Measurements from ENCODE around the gene CTXN1. TPM values are rescaled to one million over a fixed set of nuclear protein-coding genes. Genes with fewer than 3 reads are reported as not detected.
"Not testable (repeated sequence)": the region's sequence is repeated elsewhere in the genome, so short reads cannot be mapped to it uniquely, and the experiment has no call there.

Gene CTXN1
- total and polyA plus RNA-seq, 12 donors, result 1.3 to 17.9 (median 10.6) TPM; not detected in 1

DNA sequence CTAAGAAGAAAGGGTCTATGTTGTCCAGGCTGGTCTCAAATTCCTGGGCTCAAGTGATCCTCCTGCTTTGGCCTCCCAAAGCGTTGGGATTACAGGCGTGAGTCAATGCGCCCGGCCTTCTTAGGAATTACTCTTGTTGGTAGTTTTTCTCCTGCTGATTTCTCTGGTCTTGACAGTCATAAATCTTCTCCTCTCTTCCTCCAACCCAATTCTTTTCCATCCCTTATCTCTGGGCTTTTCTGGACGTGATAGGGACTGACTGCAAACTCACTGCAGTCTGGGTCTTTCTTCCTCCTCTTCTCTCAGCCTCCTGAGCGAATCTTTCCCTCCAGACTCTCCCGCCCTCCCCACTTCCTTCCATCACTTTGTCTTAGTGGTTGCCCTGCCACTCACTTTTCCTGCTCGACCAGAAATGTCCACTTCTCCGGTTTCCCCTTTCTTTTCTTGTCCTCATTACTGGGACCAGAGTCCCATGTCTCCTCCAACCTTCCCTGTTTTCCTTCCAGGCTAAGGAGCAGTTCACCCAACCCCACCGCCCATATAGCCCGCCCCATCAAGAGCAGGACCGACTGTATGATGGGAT lies 39.4 kb upstream of the CTXN1 start:
- intact Hi-C loops (cut with DNase I), result no loop called here
- WGBS, 4 donors, result 88 to 91% (median 90%) methylated on average over 12 of the region's 12 CpGs
- no peak for DNase-seq

DNA sequence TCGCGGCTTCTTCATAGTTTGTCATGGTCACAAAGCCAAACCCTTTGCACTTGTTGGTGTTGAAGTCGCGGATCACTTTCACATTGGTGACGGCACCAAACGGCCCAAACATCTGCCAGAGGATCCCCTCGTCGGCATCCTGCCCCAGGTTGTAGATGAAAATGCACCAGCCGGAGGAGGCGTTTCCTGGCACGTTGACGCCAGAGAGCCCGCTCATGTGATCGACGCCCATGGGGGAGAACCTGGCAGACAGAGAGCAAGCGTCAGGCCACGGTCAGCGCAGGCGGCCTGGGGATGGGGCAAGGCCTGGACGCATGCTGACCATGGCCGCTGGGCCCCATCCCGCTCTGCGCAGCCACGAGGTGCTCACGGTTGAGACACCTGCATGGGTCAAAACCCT lies 37.6 kb upstream of the CTXN1 start:
- no peaks in the 10 kb centered on the region for H3K27me3 ChIP-seq
- DNase-seq, result no peak
- no peaks in the 10 kb centered on the region for H3K4me1 ChIP-seq (replicated peaks in 1 of 2)
- no peaks in the 10 kb centered on the region for H3K9me3 ChIP-seq (replicated peaks in 1 of 3)
- WGBS, 4 donors, result 90 to 95% (median 94%) methylated on average over 16 to 25 of the region's 25 CpGs
- H3K36me3 ChIP-seq (replicated peaks in 1 of 2), result peaks cover 0 to 74% of the 10 kb centered on the region in 2 donors
- TF ChIP-seq, protein P1, sequence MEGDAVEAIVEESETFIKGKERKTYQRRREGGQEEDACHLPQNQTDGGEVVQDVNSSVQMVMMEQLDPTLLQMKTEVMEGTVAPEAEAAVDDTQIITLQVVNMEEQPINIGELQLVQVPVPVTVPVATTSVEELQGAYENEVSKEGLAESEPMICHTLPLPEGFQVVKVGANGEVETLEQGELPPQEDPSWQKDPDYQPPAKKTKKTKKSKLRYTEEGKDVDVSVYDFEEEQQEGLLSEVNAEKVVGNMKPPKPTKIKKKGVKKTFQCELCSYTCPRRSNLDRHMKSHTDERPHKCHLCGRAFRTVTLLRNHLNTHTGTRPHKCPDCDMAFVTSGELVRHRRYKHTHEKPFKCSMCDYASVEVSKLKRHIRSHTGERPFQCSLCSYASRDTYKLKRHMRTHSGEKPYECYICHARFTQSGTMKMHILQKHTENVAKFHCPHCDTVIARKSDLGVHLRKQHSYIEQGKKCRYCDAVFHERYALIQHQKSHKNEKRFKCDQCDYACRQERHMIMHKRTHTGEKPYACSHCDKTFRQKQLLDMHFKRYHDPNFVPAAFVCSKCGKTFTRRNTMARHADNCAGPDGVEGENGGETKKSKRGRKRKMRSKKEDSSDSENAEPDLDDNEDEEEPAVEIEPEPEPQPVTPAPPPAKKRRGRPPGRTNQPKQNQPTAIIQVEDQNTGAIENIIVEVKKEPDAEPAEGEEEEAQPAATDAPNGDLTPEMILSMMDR (IDR thresholded peaks at IDR 0.05), result no peak
- no peak for TF ChIP-seq POLR2A (IDR thresholded peaks at IDR 0.05)
- intact Hi-C loops (cut with DNase I), result no loop called here
- no peak overlapping the region for H3K27ac ChIP-seq
- no peak overlapping the region for H3K4me3 ChIP-seq

More for the DNA sequence above, 39.4 kb upstream of the CTXN1 start:
- H3K27me3 ChIP-seq, result no peaks in the 10 kb centered on the region
- no peak overlapping the region for H3K27ac ChIP-seq
- no peaks in the 10 kb centered on the region for H3K4me1 ChIP-seq (replicated peaks in 1 of 2)
- TF ChIP-seq POLR2A (IDR thresholded peaks at IDR 0.05), result no peak
- TF ChIP-seq, protein P1 (IDR thresholded peaks at IDR 0.05), result no peak
- peaks cover 0 to 82% of the 10 kb centered on the region in 2 donors for H3K36me3 ChIP-seq (replicated peaks in 1 of 2)
- H3K4me3 ChIP-seq, result no peak overlapping the region
- H3K9me3 ChIP-seq (replicated peaks in 1 of 3), result no peaks in the 10 kb centered on the region

DNA sequence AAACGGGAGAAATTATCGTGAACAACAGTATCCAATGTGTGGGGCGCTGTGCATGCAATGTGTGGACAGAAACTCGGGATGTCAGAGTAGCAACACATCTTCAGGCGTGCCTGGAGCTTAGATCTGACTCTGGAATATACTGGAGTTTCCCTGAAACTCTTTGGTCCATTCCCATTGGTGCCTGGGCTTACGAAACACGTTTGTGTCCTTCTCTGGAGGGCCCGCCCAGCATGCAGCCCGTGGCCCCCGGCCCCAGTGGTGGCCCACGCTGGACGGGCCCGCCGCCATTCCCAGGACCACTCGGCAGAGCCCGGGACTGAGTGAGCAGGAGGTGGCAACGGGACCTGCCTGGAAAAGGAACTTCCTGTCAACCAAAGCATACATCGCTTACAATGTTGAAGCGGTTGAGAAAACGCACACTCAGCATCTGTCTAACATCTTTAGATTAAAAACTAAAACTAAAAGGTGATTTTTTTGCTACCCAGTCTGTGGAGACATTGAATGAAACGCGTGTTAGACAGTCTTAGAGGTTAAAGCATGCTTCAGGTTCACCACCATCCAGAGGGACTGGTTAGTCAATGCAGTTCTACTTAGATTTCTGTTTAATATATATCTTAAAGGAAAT lies 36.8 kb upstream of the CTXN1 start:
- intact Hi-C loops (cut with DNase I), result no loop called here
- no peak for DNase-seq
- Histone ChIP-seq H3K27ac (no peak overlapping the region), H3K27me3 (no peaks in the 10 kb centered on the region), H3K4me3 (no peak overlapping the region), H3K36me3 (replicated peaks in 1 of 2) (peaks cover 0 to 68% of the 10 kb centered on the region in 2 donors), H3K9me3 (replicated peaks in 1 of 3) (no peaks in the 10 kb centered on the region), H3K4me1 (replicated peaks in 1 of 2) (no peaks in the 10 kb centered on the region)
- WGBS, 4 donors, result 91 to 92% (median 92%) methylated on average over 20 to 22 of the region's 22 CpGs
- no peak for TF ChIP-seq POLR2A (IDR thresholded peaks at IDR 0.05)
- TF ChIP-seq, protein P1 (IDR thresholded peaks at IDR 0.05), result no peak

DNA sequence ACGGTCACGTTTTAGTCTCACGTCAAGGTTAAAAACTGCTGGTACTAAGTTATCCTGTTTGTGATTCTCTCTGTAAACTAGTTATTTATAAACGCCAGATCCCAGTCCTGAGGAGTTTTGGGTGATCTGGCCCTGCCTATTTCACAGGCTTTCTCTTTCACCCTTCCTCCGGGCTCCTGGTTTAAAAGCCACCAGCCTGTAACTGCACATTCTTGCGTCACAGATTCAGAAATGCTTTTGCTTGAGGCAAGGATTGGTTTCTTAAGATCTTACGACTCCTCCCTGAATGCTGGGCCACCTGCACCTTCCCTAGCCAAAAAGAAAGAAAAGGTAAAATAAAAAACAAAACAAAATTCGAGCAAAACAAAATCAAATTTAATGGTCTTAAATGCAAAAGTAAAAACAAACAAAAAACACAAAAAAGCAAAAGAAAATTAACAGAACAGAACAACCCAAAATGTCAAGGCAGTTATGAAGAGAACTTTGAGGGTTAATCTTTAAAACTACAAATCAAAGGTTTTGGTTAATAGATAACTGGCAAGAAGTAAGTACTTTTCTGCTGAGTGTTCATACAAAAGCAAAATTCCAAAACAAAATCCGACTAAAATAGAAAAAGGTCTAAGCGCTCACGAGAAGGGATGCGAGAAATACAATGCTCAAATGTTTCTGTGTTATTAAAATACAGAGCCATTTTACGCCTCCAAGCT lies 36.1 kb upstream of the CTXN1 start:
- intact Hi-C loops (cut with DNase I), result no loop called here
- Histone ChIP-seq H3K27ac (no peak overlapping the region), H3K4me3 (no peak overlapping the region), H3K4me1 (replicated peaks in 1 of 2) (no peaks in the 10 kb centered on the region), H3K36me3 (replicated peaks in 1 of 2) (peaks cover 0 to 62% of the 10 kb centered on the region in 2 donors), H3K27me3 (no peaks in the 10 kb centered on the region), H3K9me3 (replicated peaks in 1 of 3) (no peaks in the 10 kb centered on the region)
- TF ChIP-seq, protein P1 (IDR thresholded peaks at IDR 0.05), result no peak
- no peak for TF ChIP-seq POLR2A (IDR thresholded peaks at IDR 0.05)
- WGBS, 4 donors, result 86 to 92% (median 88%) methylated on average over 13 of the region's 13 CpGs
- DNase-seq, result no peak

DNA sequence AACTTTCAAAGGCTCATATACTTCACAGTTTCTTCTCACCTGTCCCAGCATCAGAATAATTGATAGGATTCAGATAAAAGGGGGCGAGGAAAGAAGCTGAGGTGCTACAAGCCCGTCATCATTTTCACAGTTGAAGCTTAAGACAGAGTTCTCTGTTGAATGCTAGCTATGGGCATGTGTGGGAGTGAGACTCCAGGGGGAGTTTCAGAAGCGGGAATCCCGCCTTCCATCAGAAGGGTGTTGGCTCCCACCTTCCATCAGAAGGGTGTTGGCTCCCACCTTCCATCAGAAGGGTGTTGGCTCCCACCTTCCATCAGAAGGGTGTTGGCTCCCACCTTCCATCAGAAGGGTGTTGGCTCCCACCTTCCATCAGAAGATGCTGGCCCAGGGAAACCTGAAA lies 35.1 kb upstream of the CTXN1 start:
- peaks cover 0 to 53% of the 10 kb centered on the region in 2 donors for H3K36me3 ChIP-seq (replicated peaks in 1 of 2)
- 92 to 100% (median 95%) methylated on average over 2 to 4 of the region's 4 CpGs for WGBS, 4 donors
- not testable (repeated sequence) for DNase-seq

More for the DNA sequence above, 35.1 kb upstream of the CTXN1 start:
- H3K27me3 ChIP-seq; intact Hi-C loops (cut with DNase I); H3K4me1 ChIP-seq (replicated peaks in 1 of 2); H3K27ac ChIP-seq; H3K4me3 ChIP-seq; H3K9me3 ChIP-seq (replicated peaks in 1 of 3): not testable (repeated sequence)

Measured in adrenal gland (tissue), 12 donors.